ENCODE results near the gene POFUT2.

DNA sequence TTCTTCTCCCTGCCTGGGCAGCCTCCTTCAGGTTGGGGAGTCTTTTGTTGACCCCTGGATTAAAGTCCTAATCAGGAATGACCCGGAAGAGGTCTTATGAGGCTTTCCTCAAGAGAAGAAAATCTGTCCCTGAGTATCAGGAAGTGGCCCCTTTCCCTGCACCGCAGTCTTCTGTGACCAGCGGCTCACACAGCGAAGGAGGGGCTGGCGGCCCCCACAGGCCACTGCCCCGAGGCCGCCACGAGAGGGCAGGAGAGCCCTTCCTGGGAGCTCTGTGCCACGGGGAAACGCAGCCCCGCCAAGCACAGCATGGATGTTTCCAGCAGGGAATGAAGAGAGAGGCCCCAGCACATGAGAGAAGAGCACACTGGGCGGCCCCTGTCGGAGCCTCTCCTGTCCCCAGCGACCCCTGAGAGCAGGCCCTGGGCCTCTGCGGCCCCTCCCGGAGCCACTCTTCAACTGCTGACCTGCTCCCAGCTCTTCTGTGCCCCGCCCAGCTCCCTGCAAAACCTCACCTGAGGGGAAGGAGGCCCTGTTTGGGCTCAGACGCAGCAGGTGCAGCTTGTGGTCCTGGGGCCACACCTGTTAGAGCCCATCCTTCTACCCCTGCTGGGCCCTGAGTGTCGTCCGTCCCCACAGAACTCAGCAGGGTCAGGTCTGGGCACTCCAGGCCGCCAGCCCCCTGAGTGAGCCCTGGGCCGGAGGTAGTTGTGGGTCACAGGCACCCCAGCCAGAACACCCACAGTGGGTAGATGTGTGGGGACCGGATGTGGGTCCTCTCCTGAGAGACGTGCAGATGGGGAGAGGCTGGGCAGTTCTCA is 4.9 kb upstream of the POFUT2 start:
- TF ChIP-seq POLR2A (IDR thresholded peaks at IDR 0.05), result no peak
- TF ChIP-seq, protein P1, sequence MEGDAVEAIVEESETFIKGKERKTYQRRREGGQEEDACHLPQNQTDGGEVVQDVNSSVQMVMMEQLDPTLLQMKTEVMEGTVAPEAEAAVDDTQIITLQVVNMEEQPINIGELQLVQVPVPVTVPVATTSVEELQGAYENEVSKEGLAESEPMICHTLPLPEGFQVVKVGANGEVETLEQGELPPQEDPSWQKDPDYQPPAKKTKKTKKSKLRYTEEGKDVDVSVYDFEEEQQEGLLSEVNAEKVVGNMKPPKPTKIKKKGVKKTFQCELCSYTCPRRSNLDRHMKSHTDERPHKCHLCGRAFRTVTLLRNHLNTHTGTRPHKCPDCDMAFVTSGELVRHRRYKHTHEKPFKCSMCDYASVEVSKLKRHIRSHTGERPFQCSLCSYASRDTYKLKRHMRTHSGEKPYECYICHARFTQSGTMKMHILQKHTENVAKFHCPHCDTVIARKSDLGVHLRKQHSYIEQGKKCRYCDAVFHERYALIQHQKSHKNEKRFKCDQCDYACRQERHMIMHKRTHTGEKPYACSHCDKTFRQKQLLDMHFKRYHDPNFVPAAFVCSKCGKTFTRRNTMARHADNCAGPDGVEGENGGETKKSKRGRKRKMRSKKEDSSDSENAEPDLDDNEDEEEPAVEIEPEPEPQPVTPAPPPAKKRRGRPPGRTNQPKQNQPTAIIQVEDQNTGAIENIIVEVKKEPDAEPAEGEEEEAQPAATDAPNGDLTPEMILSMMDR (IDR thresholded peaks at IDR 0.05), result peak; percentile 86 to 97 (median 93)
